Ureter (tissue), 1 donor: Measurements from ENCODE around the gene PAGR1. TPM values are rescaled to one million over a fixed set of nuclear protein-coding genes. Genes with fewer than 3 reads are reported as not detected.
"Not testable (repeated sequence)": the region's sequence is repeated elsewhere in the genome, so short reads cannot be mapped to it uniquely, and the experiment has no call there.

ENCODE experiments used
- DNase-seq: peaks from one replicate; pipeline ENCODE4 v3.0.0-alpha.2; 2020; ENCODE audit warnings: low spot score
- total RNA-seq: library from RNA; stranded (reverse); gene quantifications from one replicate; pipeline ENCODE4 v1.2.4, GENCODE V29; 2023
- donor health status: DM: yes; HTN: yes; CAD: no.

Gene PAGR1
- total RNA-seq, 1 donor from 2014 or later, result 20.7 TPM

DNA sequence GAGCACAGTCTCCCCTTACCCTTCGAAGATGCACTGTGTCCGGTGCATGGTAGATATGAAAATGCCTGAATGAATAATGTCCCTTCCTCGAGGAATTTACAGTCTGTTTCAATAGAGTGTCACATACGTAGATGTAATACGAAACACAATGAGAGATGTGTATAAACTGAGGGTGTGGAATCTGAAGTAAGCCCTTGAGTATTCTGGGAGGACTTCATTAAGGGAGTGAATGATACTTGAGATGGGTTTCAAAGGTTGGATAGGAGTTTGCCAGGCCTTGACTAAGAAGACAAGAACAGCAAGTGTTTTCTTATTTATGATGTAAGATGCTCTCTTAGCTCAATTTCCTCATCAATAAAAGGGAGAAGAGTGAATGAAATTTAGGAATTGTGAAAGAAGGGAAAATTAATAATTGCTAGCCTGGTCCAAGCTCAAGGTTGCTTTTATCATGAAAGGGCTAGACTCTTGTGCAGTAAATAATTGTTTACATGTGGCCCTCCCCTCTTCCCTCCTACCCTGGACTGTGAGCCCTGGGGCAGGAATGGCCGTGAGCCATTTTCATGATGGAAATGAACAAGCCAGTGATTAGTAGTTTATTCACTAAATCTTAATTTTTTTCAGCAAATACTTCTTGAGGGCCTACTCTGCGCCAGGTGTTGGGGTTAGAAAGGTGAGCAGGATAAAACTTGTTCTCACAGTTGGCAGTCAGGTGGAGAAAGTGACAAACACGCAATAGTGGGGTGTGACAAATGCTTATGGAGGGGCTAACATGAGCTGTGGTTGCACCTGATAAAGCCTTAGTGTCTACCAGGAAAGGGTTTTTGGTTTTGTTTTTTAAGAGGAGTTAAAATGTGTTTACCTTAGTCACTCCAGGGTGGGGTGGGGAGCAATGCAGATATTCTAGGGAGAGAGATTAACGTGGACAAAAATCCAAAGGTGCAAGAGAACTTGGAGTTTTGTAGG lies 23.8 kb upstream of the PAGR1 start:
- no peak for DNase-seq

GRCh38 chr16:29793153-29793552 lies 22.8 kb upstream of the PAGR1 start:
- DNase-seq, result not testable (repeated sequence)

DNA sequence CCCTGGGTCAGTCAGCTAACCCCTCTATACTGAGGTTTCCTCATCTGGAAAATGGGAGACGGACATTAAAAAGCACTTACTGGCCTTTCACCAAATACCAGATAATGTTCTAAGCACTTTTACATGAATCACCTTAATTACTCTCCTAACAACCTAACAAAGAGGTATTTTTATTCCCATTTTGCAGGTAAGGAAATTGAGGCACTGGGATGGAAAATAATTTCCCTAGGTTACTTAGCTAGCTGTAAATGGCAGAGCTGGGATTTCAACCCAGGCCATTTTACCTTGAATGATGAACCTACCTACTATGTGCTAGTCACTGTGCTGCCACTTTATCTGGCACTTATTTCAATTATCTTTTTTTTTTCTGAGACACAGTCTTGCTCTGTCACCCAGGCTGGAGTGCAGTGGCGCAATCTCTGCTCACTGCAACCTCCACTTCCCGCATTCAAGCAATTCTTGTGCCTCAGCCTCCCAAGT lies 21.7 kb upstream of the PAGR1 start:
- DNase-seq, result no peak

DNA sequence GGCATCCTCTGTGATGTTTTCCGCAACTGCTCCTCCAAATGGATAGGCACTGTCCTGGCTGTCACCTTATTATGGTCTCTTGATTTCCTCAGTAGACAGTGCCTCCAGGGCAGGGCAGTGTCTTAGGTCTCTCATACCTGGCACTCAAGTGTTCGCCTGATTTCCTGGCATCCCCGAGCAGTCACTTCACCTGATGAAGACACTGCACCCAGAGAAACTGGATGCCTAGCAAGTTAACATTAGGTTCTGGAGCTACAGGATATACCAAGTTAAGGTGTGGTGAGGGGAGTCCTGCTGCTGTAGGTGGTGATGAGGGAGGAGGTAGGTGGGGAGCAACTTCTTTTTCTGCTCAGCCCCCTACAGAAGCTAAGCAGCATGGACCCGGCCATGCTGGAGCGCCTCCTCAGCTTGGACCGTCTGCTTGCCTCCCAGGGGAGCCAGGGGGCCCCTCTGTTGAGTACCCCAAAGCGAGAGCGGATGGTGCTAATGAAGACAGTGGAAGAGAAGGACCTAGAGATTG lies 13.5 kb upstream of the PAGR1 start:
- no peak for DNase-seq

DNA sequence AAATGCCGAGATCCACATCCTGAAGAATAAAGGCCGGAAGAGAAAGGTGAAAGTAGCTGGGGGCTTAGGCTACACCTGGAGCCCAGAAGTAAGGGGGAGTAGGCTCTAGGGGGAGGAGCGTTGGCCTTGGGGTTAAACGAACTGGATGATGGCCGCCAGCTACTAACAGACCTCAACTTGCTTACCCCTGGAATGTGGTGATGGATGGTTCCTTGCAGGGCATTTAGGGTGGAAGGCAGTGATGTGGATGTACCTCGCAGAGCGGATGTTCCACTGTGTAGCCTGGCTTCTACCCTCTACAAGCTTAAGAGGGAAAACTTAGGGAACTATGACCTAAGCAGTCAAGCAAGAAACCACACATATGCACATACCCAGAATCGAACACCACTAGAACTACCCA lies 11.9 kb upstream of the PAGR1 start:
- DNase-seq, result no peak

GRCh38 chr16:29804455-29805231 lies 11.3 kb upstream of the PAGR1 start:
- peak; percentile 56 for DNase-seq

- DNase-seq, result peak; percentile 98
Measured at GRCh38 chr16:29805232-29806098, 10.5 kb upstream of the PAGR1 start.

GRCh38 chr16:29806099-29806579 lies 9.8 kb upstream of the PAGR1 start, which contains the start of gene MAZ:
Gene MAZ, plus strand, starts transcription at chr16:29806529. Its CDS starts 173 bp downstream, at chr16:29806702.
- DNase-seq, result no peak

GRCh38 chr16:29806641-29807425 lies 9.1 kb upstream of the PAGR1 start:
- peak; percentile 69 for DNase-seq

DNA sequence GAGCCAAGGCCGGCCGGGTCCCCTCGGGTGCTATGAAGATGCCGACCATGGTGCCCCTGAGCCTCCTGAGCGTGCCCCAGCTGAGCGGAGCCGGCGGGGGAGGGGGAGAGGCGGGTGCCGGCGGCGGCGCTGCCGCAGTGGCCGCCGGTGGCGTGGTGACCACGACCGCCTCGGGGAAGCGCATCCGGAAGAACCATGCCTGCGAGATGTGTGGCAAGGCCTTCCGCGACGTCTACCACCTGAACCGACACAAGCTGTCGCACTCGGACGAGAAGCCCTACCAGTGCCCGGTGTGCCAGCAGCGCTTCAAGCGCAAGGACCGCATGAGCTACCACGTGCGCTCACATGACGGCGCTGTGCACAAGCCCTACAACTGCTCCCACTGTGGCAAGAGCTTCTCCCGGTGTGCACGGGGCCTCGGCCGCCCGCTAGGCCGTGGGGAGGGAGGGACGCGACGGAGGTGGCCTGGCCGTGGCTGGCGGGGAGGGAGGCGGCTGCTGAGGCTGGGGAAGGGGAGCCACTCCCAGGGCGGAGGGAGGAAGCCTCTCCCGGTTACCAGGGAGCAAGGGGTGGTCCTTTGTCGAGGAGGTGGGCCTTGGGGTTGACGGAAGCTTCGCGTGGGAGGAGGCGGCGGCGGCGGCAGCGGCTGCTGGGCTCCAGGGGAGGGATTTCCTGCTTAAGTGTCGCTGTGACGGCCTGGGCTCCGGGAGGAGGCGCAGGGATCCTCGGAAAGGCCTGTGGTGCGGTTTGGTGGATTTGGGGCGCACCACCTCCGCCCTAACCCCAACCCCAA lies 8.3 kb upstream of the PAGR1 start:
- peak; percentile 93 for DNase-seq

GRCh38 chr16:29808219-29808900 lies 7.6 kb upstream of the PAGR1 start:
- peak; percentile 61 for DNase-seq

- no peak for DNase-seq
Measured at GRCh38 chr16:29809031-29809747, 6.8 kb upstream of the PAGR1 start.

- DNase-seq, result no peak
Measured at GRCh38 chr16:29809850-29810698, 5.9 kb upstream of the PAGR1 start.

DNA sequence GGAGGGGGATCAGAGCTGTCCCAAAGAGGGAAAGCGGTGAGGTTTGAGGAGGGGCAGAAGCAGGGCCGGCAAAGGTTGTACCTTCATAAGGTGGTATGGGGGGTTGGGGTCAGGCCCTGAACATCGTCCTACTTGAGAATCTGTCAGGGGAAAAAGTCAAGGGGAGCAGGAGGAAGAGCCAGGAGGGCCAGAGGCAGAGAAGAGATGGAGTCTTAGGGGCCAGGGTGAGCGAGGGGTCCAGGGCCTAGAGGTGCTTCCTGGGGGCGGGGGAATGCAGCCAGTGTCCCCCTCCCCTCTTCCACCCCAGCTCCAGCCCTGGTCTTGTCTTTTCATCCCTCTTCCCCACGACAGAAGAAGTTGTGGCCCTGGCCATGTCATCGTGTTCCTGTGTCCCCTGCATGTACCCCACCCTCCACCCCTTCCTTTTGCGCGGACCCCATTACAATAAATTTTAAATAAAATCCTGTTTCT lies 5.2 kb upstream of the PAGR1 start:
- no peak for DNase-seq

DNA sequence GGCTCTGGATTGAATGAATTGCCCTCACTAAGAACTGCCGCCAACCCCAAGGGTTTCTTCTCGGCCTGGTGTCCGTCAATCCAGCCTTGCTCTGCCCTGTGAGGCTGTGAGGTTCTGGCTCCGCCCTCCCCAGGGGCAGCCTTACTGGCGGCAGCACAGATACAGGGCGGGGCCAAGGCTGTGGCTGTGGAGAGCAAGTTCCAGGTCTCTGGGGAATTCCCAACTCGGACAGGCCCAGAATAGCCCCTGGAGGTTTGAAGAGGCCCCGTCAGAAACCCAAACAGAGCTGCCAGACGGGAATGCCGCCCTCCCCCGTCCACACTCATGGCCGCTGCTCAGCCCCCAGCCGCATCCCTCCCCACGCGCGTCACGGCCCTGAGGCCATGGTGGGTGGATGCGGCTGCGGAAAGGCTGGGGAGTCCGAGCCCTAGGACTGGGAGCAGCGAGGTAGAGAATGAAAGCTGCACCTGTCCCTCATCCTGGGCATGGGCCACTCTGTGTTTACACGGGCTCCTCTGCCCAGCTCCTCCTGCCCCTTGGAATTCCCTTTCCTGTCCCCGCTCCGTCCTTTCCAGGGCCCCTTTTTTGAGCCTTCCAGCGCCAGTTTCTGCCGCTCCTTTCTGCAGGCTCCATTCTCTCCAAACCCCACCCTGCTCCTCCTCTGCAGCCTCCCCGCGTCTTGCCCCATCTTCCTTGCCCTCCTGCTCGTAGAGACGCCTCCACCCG lies 4.6 kb upstream of the PAGR1 start:
- DNase-seq, result peak; percentile 96
